Hepatocyte (in vitro differentiated cells): ENCODE data around the gene OPCML. TPM values are rescaled to one million over a fixed set of nuclear protein-coding genes. Genes with fewer than 3 reads are reported as not detected.

Experiments used
- DNase-seq: peaks from one replicate; pipeline ENCODE4 v3.0.0-alpha.2; 2016; ENCODE audit warnings: low spot score
- H2AFZ ChIP-seq: fragments of 200-600 bp; sonication (generic); 2 replicates; pipeline ENCODE4 v1.6.0; 2016; ENCODE audit warnings: antibody characterized with exemption, mild to moderate bottlenecking
- H3K27ac ChIP-seq: fragments of 200-600 bp; sonication (generic); 2 replicates; pipeline ENCODE4 v1.5.1; 2016; ENCODE audit warnings: mild to moderate bottlenecking
- H3K27me3 ChIP-seq: fragments of 200-600 bp; sonication (generic); 2 replicates; pipeline ENCODE4 v1.6.1; 2016
- H3K36me3 ChIP-seq: fragments of 200-600 bp; sonication (generic); replicated peaks from 2 replicates; pipeline ENCODE4 v1.5.1; 2016; ENCODE audit warnings: low read depth; ENCODE audit not compliant: insufficient read depth
- H3K4me1 ChIP-seq: fragments of 200-600 bp; sonication (generic); 2 replicates; pipeline ENCODE4 v1.5.1; 2016; ENCODE audit warnings: mild to moderate bottlenecking, moderate library complexity; ENCODE audit not compliant: insufficient read depth
- H3K4me2 ChIP-seq: fragments of 200-600 bp; sonication (generic); 2 replicates; pipeline ENCODE4 v1.6.0; 2016
- H3K4me3 ChIP-seq: fragments of 200-600 bp; sonication (generic); 2 replicates; pipeline ENCODE4 v1.5.1; 2016; ENCODE audit warnings: mild to moderate bottlenecking
- H3K79me2 ChIP-seq: fragments of 200-600 bp; sonication (generic); 2 replicates; pipeline ENCODE4 v1.6.0; 2017; ENCODE audit warnings: mild to moderate bottlenecking
- H3K9me2 ChIP-seq: fragments of 200-600 bp; sonication (generic); replicated peaks from 2 replicates; pipeline ENCODE4 v1.6.0; 2017; ENCODE audit warnings: mild to moderate bottlenecking; ENCODE audit not compliant: insufficient read depth
- H3K9me3 ChIP-seq: fragments of 200-600 bp; sonication (generic); 2 replicates; pipeline ENCODE4 v1.5.1; 2016; ENCODE audit warnings: low read depth, mild to moderate bottlenecking
- H4K20me1 ChIP-seq: fragments of 200-600 bp; sonication (generic); 2 replicates; pipeline ENCODE4 v1.6.0; 2016; ENCODE audit warnings: mild to moderate bottlenecking; ENCODE audit not compliant: insufficient read depth, poor library complexity, severe bottlenecking
- CTCF ChIP-seq: fragments of 200-600 bp; sonication (generic); IDR thresholded peaks from 2 replicates; pipeline ENCODE4 v1.5.1; 2016; ENCODE audit warnings: antibody characterized with exemption, mild to moderate bottlenecking; ENCODE audit not compliant: poor library complexity
- EZH2 ChIP-seq: fragments of 200-600 bp; sonication (generic); IDR thresholded peaks from 2 replicates; pipeline ENCODE4 v1.6.1; 2016; ENCODE audit warnings: antibody characterized with exemption, mild to moderate bottlenecking, borderline replicate concordance
- EZH2phosphoT487 ChIP-seq: fragments of 200-600 bp; sonication (generic); IDR thresholded peaks from one replicate; pipeline ENCODE4 v1.6.1; 2018; ENCODE audit warnings: antibody characterized with exemption, mild to moderate bottlenecking, low read depth, moderate library complexity; ENCODE audit not compliant: unreplicated experiment, severe bottlenecking
- WGBS: methylation state at CpG from one replicate; pipeline ENCODE4 v1.1.6; 2016; ENCODE audit warnings: low lambda C conversion rate; ENCODE audit errors: missing lambda C conversion rate; 5-methylcytosine and 5-hydroxymethylcytosine counted together
- polyA plus RNA-seq: library from polyadenylated mRNA; unstranded; fragments of >200 nt; fragmentation: Nextera tagmentation; extraction: Ambion mirVana; gene quantifications from 2 replicates; pipeline ENCODE4 v1.2.1, GENCODE V29; 2016
- total RNA-seq: library from RNA; depleted of rRNA; stranded (reverse); fragments of >200 nt; gene quantifications from 2 replicates; pipeline ENCODE4 v1.2.3, GENCODE V29; 2014

The OPCML gene
- total and polyA plus RNA-seq, 2 experiments from 2014 or later, result 0.37 to 0.98 TPM

- no peaks in the 10 kb centered on the region for H3K4me1 ChIP-seq
- no peak overlapping the region for H3K4me2 ChIP-seq
- no peaks in the 10 kb centered on the region for H4K20me1 ChIP-seq
- no peak for DNase-seq
- no peaks in the 10 kb centered on the region for H3K27me3 ChIP-seq
- WGBS, result 81% methylated on average over 4 of the region's 4 CpGs
- H3K27ac ChIP-seq, result no peak overlapping the region
- no peak overlapping the region for H2AFZ ChIP-seq
- H3K36me3 ChIP-seq, result no peaks in the 10 kb centered on the region
- H3K4me3 ChIP-seq, result no peak overlapping the region
- H3K79me2 ChIP-seq, result no peaks in the 10 kb centered on the region
- TF ChIP-seq CTCF, result no peak
- no peak for TF ChIP-seq EZH2
- no peak for TF ChIP-seq EZH2phosphoT487
- no peaks in the 10 kb centered on the region for H3K9me2 ChIP-seq
- H3K9me3 ChIP-seq, result no peaks in the 10 kb centered on the region
These were observed 395.9 kb downstream of the OPCML start for GRCh38 chr11:133136376-133136775.

- DNase-seq, result peak; percentile 79
- Histone ChIP-seq H3K4me3 (no peak overlapping the region), H3K79me2 (no peaks in the 10 kb centered on the region), H3K27ac (no peak overlapping the region), H3K9me2 (no peaks in the 10 kb centered on the region), H3K4me1 (no peaks in the 10 kb centered on the region), H3K36me3 (no peaks in the 10 kb centered on the region), H3K9me3 (no peaks in the 10 kb centered on the region), H2AFZ (no peak overlapping the region), H3K4me2 (no peak overlapping the region), H3K27me3 (no peaks in the 10 kb centered on the region), H4K20me1 (no peaks in the 10 kb centered on the region)
- WGBS, result 34% methylated on average over 11 of the region's 11 CpGs
- TF ChIP-seq CTCF (peak; percentile 82), EZH2phosphoT487 (no peak), EZH2 (no peak)
These were observed 397.8 kb downstream of the OPCML start for GRCh38 chr11:133134314-133135173.

GRCh38 chr11:133133606-133134005, 398.7 kb downstream of the OPCML start:
- Histone ChIP-seq H2AFZ (no peak overlapping the region), H3K27me3 (no peaks in the 10 kb centered on the region), H3K4me2 (no peak overlapping the region), H3K79me2 (no peaks in the 10 kb centered on the region), H3K4me1 (no peaks in the 10 kb centered on the region), H4K20me1 (no peaks in the 10 kb centered on the region), H3K9me3 (no peaks in the 10 kb centered on the region), H3K36me3 (no peaks in the 10 kb centered on the region), H3K4me3 (no peak overlapping the region), H3K9me2 (no peaks in the 10 kb centered on the region), H3K27ac (no peak overlapping the region)
- WGBS, result 78% methylated on average over 4 of the region's 4 CpGs
- no peak for DNase-seq
- no peak for TF ChIP-seq EZH2
- TF ChIP-seq CTCF, result no peak
- TF ChIP-seq EZH2phosphoT487, result no peak
